ENCODE data around the gene ERFE.

The ERFE gene

GRCh38 chr2:238154570-238154969, 4.2 kb upstream of the ERFE start:
- Histone ChIP-seq H4K20me1 (peaks cover 0 to 19% (median 0%) of the 10 kb centered on the region in 11 experiments; a peak in 6 of 22 replicates), H3K9ac (no peak overlapping the region), H3K4me2 (peak overlapping the region in 1 of 11 experiments; percentile 42; a peak in 1 of 22 replicates), H3K27me3 (peaks cover 4 to 8% (median 8%) of the 10 kb centered on the region in 11 experiments; a peak in 16 of 22 replicates), H3K4me1 (peaks cover 3 to 47% (median 38%) of the 10 kb centered on the region in 10 experiments), H3K27ac (no peak overlapping the region), H3K9me3 (replicated peaks in 1 of 11) (peaks cover 0 to 11% (median 0%) of the 10 kb centered on the region in 11 experiments; a peak in 2 of 22 replicates), H3K36me3 (no peaks in the 10 kb centered on the region), H3K4me3 (no peak overlapping the region)
- TF ChIP-seq Cebpa-rat (IDR thresholded peaks at IDR 0.05) = no peak

GRCh38 chr2:238155051-238155760, 3.6 kb upstream of the ERFE start:
- peaks cover 9 to 47% (median 42%) of the 10 kb centered on the region in 10 experiments for H3K4me1 ChIP-seq
- H3K9ac ChIP-seq = no peak overlapping the region
- no peak overlapping the region for H3K4me3 ChIP-seq
- peaks cover 7 to 15% (median 14%) of the 10 kb centered on the region in 11 experiments; a peak in 16 of 22 replicates for H3K27me3 ChIP-seq
- TF ChIP-seq Cebpa-rat (IDR thresholded peaks at IDR 0.05) = no peak
- peak overlapping the region in 9 of 11 experiments; percentile 3 to 42 (median 36); a peak in 12 of 22 replicates for H3K4me2 ChIP-seq
- H3K27ac ChIP-seq = no peak overlapping the region
- no peaks in the 10 kb centered on the region for H3K36me3 ChIP-seq
- peaks cover 0 to 22% (median 0%) of the 10 kb centered on the region in 11 experiments; a peak in 6 of 22 replicates for H4K20me1 ChIP-seq
- peaks cover 0 to 11% (median 0%) of the 10 kb centered on the region in 11 experiments; a peak in 2 of 22 replicates for H3K9me3 ChIP-seq (replicated peaks in 1 of 11)

- Histone ChIP-seq H3K9me3 (replicated peaks in 1 of 11) (peaks cover 0 to 11% (median 0%) of the 10 kb centered on the region in 11 experiments; a peak in 2 of 22 replicates), H3K27me3 (peaks cover 7 to 19% (median 14%) of the 10 kb centered on the region in 11 experiments; a peak in 16 of 22 replicates), H3K9ac (no peak overlapping the region), H3K4me2 (peak overlapping the region in 7 of 11 experiments; percentile 3 to 42 (median 36); a peak in 11 of 22 replicates), H3K36me3 (no peaks in the 10 kb centered on the region), H3K4me1 (peaks cover 17 to 48% (median 43%) of the 10 kb centered on the region in 10 experiments), H3K4me3 (no peak overlapping the region), H4K20me1 (peaks cover 0 to 22% (median 0%) of the 10 kb centered on the region in 11 experiments; a peak in 6 of 22 replicates), H3K27ac (no peak overlapping the region)
- no peak for TF ChIP-seq Cebpa-rat (IDR thresholded peaks at IDR 0.05)
Measured at GRCh38 chr2:238155761-238156694, 2.7 kb upstream of the ERFE start.

- Histone ChIP-seq H3K27ac (no peak overlapping the region), H3K36me3 (no peaks in the 10 kb centered on the region), H3K4me3 (no peak overlapping the region), H3K9ac (no peak overlapping the region), H3K4me2 (no peak overlapping the region), H4K20me1 (peaks cover 0 to 24% (median 0%) of the 10 kb centered on the region in 11 experiments; a peak in 5 of 22 replicates), H3K4me1 (peaks cover 21 to 49% (median 42%) of the 10 kb centered on the region in 10 experiments), H3K27me3 (peaks cover 7 to 19% (median 14%) of the 10 kb centered on the region in 11 experiments; a peak in 16 of 22 replicates), H3K9me3 (replicated peaks in 1 of 11) (peaks cover 0 to 11% (median 0%) of the 10 kb centered on the region in 11 experiments; a peak in 2 of 22 replicates)
- no peak for TF ChIP-seq Cebpa-rat (IDR thresholded peaks at IDR 0.05)
Measured at GRCh38 chr2:238157506-238158017, 1.2 kb upstream of the ERFE start.

- H3K4me1 ChIP-seq = peaks cover 21 to 52% (median 42%) of the 10 kb centered on the region in 10 experiments
- peaks cover 0 to 26% (median 0%) of the 10 kb centered on the region in 11 experiments; a peak in 5 of 22 replicates for H4K20me1 ChIP-seq
- H3K36me3 ChIP-seq = no peaks in the 10 kb centered on the region
- H3K27ac ChIP-seq = no peak overlapping the region
- peaks cover 7 to 19% (median 14%) of the 10 kb centered on the region in 11 experiments; a peak in 16 of 22 replicates for H3K27me3 ChIP-seq
- peaks cover 0 to 11% (median 0%) of the 10 kb centered on the region in 11 experiments; a peak in 2 of 22 replicates for H3K9me3 ChIP-seq (replicated peaks in 1 of 11)
- H3K4me2 ChIP-seq = no peak overlapping the region; a peak in 1 of 22 replicates
- H3K9ac ChIP-seq = no peak overlapping the region
- H3K4me3 ChIP-seq = no peak overlapping the region
- no peak for TF ChIP-seq Cebpa-rat (IDR thresholded peaks at IDR 0.05)
Measured at GRCh38 chr2:238158018-238158508, 707 bp upstream of the ERFE start.

GRCh38 chr2:238159071-238159539, 335 bp downstream of the ERFE start:
- peak overlapping the region in 9 of 11 experiments; percentile 33 to 83 (median 75); a peak in 16 of 22 replicates for H3K27ac ChIP-seq
- peak overlapping the region; percentile 64 to 88 (median 78) for H3K9ac ChIP-seq
- H3K9me3 ChIP-seq (replicated peaks in 1 of 11) = peaks cover 0 to 3% (median 0%) of the 10 kb centered on the region in 11 experiments; a peak in 2 of 22 replicates
- peaks cover 21 to 52% (median 42%) of the 10 kb centered on the region in 10 experiments for H3K4me1 ChIP-seq
- no peak for TF ChIP-seq Cebpa-rat (IDR thresholded peaks at IDR 0.05)
- H3K27me3 ChIP-seq = peaks cover 7 to 19% (median 14%) of the 10 kb centered on the region in 11 experiments; a peak in 16 of 22 replicates
- peak overlapping the region; percentile 55 to 75 (median 66) for H3K4me3 ChIP-seq
- H4K20me1 ChIP-seq = peaks cover 0 to 26% (median 0%) of the 10 kb centered on the region in 11 experiments; a peak in 5 of 22 replicates
- H3K4me2 ChIP-seq = peak overlapping the region; percentile 84 to 98 (median 97)
- H3K36me3 ChIP-seq = no peaks in the 10 kb centered on the region

- H3K9me3 ChIP-seq (replicated peaks in 1 of 11) = no peaks in the 10 kb centered on the region
- H3K4me1 ChIP-seq = peaks cover 21 to 52% (median 42%) of the 10 kb centered on the region in 10 experiments
- TF ChIP-seq Cebpa-rat (IDR thresholded peaks at IDR 0.05) = no peak
- peaks cover 7 to 19% (median 14%) of the 10 kb centered on the region in 11 experiments; a peak in 16 of 22 replicates for H3K27me3 ChIP-seq
- H3K4me3 ChIP-seq = peak overlapping the region; percentile 55 to 75 (median 66); a peak in 19 of 20 replicates
- peaks cover 0 to 26% (median 0%) of the 10 kb centered on the region in 11 experiments; a peak in 5 of 22 replicates for H4K20me1 ChIP-seq
- peak overlapping the region in 4 of 11 experiments; percentile 55 to 83 (median 77); a peak in 6 of 22 replicates for H3K27ac ChIP-seq
- H3K36me3 ChIP-seq = no peaks in the 10 kb centered on the region
- H3K4me2 ChIP-seq = peak overlapping the region; percentile 84 to 98 (median 97)
- H3K9ac ChIP-seq = peak overlapping the region in 8 of 11 experiments; percentile 76 to 88 (median 82); a peak in 15 of 22 replicates
Measured at GRCh38 chr2:238159661-238160205, 963 bp downstream of the ERFE start.

All from BLaER1 treated with 17β-estradiol and CSF1 and Interleukin-3, amounts not matched to agents 10 nM and 100 nM (cell line).